GM23248 (cell line): ENCODE data around the gene MTA3.

Source experiments
- EZH2 ChIP-seq: fragments of 200-600 bp; sonication (generic); IDR thresholded peaks from 2 replicates; pipeline ENCODE4 v1.6.1; 2018; ENCODE audit warnings: antibody characterized with exemption, mild to moderate bottlenecking; ENCODE audit not compliant: insufficient read depth, poor library complexity, severe bottlenecking
- EZH2phosphoT487 ChIP-seq: fragments of 200-600 bp; sonication (generic); IDR thresholded peaks from 2 replicates; pipeline ENCODE4 v1.6.1; 2018; ENCODE audit warnings: antibody characterized with exemption, moderate library complexity, mild to moderate bottlenecking, low read depth; ENCODE audit not compliant: insufficient read depth

DNA sequence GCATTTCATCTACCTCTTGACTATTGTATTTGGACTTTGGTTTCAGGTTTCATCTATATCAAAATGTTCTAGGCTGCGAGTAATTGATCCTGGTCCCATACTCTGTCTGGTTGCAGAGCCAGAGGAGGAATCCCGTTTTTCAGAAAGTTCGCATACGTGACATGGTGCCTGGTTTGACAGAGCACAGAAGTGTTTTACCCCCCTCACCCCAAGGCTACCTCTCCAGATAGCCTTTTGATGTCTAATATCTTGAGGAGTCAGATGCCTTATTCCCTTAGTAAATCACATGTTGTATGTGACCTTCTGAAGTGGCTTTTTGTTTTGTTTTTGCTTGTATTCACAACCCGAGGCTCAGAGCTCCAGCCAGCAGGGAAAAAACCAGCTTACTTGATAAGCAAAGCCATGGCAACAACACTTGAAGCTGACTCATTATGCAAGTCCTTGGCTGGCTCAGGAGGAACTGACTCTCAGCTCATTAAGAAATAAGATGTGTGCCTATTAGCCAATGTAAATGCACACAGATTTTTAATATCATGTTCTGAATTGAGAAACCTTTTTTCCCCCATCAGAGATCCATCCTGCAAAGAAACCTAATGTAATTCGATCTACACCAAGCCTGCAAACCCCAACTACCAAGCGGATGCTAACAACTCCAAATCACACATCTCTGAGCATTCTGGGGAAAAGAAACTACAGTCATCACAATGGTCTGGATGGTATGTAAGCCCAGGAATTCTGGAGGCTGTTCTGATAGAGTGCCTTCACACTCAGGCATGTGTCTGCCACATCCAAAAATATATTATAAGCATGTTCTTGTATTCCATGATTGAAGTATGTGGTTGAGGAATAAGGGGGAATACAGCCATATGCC, 154.1 kb downstream of the MTA3 start:
- TF ChIP-seq EZH2 (no peak), EZH2phosphoT487 (no peak)
